ENCODE measurements around the gene TMEM91. TPM values are rescaled to one million over a fixed set of nuclear protein-coding genes. Genes with fewer than 3 reads are reported as not detected.
"Not testable (repeated sequence)": the region's sequence is repeated elsewhere in the genome, so short reads cannot be mapped to it uniquely, and the experiment has no call there.

The TMEM91 gene
- polyA plus RNA-seq, 10 donors, result 2.2 to 10.7 (median 3.9) TPM

DNA sequence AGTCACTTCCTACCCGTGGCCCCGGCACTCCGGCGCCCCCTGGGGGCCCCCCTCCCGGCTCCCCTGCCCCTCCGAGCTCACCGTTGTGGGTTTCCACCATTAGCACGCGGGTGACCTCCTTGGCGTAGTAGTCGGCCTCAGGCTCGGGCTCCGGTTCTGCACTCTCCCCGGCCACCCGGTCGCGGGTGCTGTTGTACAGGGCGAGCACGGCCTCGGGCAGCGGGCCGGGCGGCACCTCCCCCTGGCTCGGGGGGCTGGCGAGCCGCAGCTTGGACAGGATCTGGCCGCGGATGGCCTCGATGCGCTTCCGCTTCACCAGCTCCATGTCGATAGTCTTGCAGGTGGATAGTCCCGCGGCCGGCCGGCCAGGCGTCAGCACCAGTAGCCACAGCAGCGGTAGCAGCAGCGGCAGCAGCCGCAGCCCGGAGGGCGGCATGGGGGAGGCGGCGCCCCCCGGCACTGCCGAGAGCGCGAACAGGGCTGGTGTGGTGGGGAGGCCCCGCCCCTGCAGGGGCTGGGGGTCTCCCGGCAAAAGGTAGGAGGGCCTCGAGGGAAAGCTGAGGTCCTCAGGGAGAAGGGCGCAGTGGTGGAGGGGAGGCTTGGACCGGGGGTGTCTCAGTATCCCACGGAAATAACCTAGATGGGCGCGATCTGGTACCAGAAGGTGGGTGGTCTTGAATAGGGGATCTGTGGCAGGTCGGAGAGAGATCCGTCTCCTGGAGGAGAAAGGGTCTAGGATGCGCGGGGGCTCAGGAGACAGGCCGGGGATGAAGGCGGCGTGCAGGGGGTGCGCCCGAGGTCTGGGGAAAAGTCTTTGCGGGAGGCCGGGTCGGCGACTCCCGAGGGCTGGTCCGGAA lies 23.5 kb upstream of the TMEM91 start:
- peak in 1 of 3 donors; percentile 64 for DNase-seq

DNA sequence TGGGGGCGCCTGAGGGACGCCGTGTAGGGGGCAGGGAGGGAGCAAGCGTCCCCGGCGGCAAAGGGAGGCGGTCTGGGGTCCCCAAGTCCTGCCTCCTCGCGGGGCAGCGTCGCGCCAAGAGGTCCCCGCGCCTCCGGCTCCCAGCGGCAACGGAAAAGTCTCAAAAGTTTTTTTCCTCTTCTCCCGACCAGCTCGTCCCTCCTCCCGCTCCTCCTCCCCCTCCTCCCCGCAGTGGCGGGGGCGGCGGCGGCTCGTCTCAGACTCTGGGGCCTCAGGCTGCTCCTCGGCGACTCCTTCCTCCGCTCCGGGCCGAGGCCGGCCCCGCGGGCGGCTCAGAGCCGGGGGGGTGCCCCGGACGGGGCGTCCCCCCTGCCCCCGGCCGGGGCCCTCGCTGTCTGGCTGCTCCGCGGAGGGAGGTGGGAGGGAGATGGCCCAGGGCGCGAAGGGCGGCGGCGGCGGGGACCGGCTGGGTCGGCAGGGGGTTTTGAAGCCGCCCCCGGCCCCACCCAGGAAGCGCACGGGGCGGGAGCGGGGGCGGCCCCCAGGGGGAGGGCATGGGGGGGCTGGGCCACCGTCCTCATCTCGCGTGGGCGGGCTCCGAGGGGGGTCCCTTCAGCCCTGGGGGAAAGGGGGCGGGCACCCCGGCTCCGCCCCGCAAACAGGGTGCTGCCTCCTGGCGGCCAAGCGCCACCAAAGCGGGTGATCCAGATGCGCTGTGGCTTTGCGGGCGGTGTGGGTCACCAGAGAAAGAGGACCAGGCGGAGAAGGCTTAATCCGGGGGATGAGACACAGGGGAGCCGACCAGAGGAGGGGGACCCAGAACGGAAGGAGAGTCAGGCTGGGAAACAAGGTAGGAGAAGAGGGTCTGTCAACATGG lies 22.6 kb upstream of the TMEM91 start, which contains the start of gene TGFB1:
TSS of gene TGFB1 (minus strand) at position 457 of the 877 bp plus-strand sequence. CDS start 878 bp downstream, outside the sequence.
- peak; percentile 83 to 87 (median 83) for DNase-seq

DNA sequence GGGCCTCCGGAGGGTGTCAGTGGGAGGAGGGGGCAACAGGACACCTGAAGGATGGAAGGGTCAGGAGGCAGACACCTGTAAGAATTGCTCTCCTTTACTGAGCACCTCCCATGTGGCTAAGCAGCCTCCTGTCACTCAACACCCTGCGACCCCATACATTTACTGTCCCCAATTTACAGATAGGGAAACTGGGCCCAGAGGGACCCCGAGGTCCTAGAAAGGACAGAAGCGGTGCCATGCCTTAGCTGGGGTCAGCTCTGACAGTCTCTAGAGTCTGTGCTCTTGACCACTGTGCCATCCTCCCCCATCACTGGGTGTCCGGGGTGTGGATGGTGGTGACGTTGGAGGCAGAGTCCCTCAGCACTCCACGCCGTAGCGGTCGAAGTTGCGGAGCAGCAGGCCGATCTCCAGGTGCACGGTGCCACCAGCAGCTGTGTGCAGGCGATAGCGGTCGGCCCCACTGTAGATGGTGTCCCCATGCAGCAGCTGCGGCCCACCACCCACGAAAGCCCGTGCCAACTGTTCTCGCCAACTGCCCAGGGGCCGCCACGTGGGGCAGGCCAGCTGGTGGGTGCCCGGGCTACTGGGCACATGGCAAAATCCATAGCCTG lies 21.9 kb upstream of the TMEM91 start:
- no peak for DNase-seq

DNA sequence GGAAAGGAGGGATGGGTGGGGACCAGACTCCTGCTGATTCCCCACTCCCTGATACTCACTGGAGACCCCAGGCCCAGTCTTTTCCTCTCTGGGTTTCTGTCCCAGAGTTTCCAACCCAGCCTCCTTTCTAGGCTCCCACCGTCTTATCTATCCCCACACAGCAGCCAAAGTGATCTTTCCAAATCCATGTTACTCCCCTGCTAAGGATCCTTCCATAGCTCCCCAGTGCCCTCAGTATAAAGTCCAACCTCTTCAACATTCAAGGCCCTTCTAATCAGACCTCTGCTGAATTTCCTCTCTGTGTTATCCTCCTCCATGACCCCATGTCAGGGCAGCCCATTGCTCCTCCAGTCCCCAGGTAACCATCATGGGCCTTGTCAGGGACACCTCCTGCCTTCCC lies 21.3 kb upstream of the TMEM91 start:
- no peak for DNase-seq

DNA sequence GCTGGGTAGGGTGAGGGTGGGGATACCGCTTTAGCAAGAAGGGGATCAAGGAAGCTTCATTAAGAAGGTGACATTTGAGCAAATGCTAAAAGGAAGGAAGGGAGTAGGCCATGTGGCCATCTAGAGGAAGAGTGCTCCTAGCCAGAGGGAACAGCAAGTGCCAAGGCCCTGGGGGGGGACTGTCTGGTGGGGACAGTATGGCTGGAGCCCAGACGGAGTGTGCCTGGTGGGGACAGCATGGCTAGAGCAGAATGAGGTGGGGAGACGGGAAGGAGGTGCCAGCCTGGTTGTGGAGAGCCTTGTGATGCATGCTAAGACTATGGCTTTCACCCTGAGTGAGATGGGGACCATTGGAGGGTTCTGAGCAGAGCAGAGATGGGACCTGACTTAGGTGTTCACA lies 20.5 kb upstream of the TMEM91 start:
- DNase-seq, result no peak

GRCh38 chr19:41356984-41357739 lies 19.2 kb upstream of the TMEM91 start:
- no peak for DNase-seq

DNA sequence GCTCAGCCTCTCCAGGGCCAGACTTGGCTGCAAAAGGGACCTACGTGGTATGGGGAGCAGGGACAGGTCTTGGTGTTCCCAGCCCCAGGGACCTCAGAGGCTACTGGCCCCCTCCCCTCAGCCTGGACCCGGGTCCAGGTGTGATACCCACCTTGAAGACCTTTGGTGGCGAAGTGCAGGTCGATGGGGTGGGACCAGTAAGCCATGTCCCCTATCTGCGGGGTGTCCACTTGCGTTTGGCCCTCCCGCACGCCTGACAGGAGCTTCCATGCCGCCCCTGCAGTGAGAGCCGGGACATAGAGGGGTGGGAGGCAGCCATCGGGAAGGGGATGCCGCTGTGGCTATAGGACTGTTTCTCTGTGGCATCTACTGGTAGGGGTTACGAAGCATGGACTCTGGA lies 18.6 kb upstream of the TMEM91 start:
- no peak for DNase-seq

- DNase-seq, result no peak
These were observed 16.6 kb upstream of the TMEM91 start for GRCh38 chr19:41359741-41360140.

DNA sequence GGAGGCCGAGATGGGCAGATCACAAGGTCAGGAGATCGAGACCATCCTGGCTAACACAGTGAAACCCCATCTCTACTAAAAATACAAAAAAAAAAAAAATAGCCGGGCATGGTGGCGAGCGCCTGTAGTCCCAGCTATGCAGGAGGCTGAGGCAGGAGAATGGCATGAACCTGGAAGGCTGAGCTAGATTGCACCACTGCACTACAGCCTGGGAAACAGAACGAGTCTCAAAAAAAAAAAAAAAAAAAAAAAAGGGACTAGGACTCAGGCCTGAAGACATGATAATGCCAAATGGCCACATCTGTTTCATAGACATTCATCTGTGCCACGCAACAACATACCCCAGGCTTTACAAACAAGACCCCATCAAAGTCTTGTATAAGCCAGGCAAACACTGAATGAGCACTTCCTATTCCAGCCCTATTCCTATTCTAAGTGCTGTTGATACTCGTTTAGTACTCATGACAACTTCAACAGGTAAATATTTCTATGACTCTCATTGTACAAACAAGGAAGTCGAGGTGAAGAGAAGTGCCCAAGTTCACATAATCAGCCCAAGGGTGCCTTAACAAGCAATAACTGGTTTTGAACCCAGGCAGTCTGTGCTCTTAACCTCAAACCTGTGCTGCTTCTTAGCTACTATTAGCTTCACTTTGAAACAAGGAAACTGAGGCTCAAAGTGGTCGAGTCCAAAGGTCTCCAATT lies 14.0 kb upstream of the TMEM91 start:
- no peak for DNase-seq

- DNase-seq, result no peak
These were observed 13.0 kb upstream of the TMEM91 start for GRCh38 chr19:41363371-41363752.

- DNase-seq, result peak; percentile 99 to 100 (median 99)
These were observed 12.4 kb upstream of the TMEM91 start, which contains the start of gene B9D2 for GRCh38 chr19:41363753-41364523. Gene B9D2, minus strand, starts transcription at chr19:41364149. Its CDS starts 630 bp downstream, at chr19:41363519.

DNA sequence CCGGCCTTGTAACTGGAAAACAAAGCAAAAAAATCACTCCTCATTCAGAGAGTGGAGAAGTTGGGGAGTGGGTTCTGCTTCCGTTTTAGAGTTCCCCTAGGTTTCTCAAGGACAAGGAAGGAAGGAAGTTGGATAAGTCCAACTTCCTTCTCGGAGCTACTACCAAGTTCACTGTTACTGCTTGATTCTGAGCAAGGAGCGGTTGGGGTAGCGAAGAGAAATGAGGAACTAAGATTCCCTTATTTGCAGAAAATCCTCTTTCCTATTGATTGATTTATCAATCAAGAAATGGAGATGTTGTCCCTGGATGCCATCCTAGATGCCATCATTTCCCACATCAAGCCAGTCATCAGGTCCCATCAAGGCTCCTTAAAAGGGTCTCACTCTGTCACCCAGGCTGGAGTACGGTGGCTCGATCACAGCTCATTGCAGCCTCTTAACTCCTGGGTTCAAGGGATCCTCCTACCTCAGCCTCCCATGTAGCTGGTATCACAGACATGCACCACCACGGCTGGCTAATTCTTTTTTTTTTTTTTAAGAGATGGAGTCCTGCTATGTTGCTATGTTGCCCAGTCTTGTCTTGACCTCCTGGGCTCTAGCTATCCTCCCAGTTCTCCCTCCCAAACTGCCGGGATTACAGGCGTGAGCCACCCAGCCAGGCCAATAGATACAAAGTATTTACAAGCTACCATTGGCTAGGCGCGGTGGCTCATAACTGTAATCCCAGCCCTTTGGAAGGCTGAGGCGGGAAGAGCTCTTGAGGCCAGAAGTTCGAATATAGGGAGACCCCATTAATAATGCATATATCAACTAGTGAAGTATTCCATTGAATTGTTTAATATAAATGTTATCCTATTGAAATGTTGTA lies 11.6 kb upstream of the TMEM91 start:
- no peak for DNase-seq

GRCh38 chr19:41366089-41366488 lies 10.2 kb upstream of the TMEM91 start:
- DNase-seq, result no peak

- peak in 1 of 3 donors; percentile 85 for DNase-seq
These were observed 8.5 kb upstream of the TMEM91 start for GRCh38 chr19:41367848-41368301.

DNA sequence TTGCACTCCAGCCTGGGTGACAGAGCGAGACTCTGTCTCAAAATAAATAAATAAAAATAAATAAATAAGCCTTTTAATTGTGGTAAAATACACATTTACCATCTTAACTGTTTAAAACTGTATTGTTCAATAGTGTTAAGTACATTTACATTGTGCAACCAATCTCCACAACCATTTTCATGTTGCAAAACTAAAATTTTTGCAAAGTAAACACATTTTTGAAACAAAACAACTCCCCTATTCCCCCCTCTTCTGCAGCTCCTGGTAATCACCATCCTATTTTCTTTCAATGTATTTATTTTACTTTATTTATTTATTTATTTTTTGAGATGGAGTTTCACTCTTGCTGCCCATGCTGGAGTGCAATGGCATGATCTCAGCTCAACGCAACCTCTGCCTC lies 6.6 kb upstream of the TMEM91 start:
- no peak for DNase-seq

- DNase-seq, result not testable (repeated sequence)
These were observed 5.2 kb upstream of the TMEM91 start for GRCh38 chr19:41371119-41371518.

- DNase-seq, result no peak
These were observed 4.8 kb upstream of the TMEM91 start for GRCh38 chr19:41371541-41371940.

DNA sequence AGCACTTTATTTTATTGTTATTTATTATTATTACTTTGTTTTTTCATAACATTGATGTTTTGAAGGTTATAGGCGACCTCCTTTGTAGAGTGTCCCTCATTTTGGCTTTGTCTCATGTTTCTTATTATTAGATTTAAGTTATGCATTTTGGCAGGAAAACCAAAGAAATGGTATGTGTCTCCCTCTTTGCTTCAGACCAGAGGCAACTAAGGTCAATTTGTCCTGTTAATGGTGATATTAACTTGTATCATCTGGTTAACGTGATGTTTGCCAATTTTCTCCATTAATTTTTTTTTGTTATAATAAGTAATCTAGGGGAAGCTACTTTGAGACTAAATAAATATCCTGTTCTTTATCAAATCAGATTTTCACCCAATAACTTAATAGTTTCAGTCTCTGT lies 3.8 kb upstream of the TMEM91 start:
- no peak for DNase-seq

DNA sequence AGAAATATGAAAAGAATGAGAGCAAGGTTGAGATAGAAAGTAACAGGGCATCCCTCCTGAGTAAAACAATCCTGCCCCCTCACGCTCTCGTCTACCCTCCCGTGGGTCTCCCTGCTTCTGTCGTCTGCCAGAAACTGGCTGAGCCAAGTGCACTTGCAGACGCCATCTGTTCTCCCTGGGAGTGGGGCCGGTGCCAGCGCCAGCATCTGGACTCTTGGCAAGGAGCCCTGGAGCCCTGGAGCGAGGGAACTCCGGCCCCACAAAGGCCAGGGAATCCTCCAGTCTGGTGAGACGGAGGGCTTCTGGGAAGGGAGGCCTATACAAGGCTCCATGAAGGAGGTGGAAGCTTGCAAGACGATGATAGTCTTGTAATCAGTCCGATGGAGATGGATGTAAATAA lies 2.3 kb upstream of the TMEM91 start:
- DNase-seq, result peak; percentile 82 to 91 (median 85)

Data from muscle of back (tissue), 11 donors.